ENCODE measurements around the gene WWOX. TPM values are rescaled to one million over a fixed set of nuclear protein-coding genes. Genes with fewer than 3 reads are reported as not detected.

WWOX gene
- total and polyA plus RNA-seq, 2 of the 4 experiments (the other 2 are of a cell fraction), result 2.7 to 5.4 TPM

DNA sequence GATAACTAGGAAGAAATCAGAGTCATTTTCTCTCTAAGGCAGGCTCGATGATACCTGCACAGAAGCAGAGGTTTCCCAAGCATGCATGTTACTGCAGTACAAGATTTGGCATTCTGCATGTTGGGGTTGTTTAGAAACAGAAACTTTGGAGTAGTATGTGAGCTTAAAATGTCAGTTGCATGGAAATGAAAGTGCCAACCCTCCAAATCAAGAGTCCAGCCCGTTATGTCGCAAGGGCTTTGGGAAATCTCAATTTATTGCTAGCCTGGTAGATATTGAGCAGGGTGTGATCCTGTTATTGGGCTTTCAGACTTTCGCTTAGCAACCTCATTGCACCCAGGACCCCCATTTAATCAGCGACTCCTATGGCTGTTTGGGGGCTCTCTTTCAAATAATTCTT, 1010.3 kb downstream of the WWOX start:
- dilution Hi-C loops (cut with HindIII; ENCODE audit: low sequenced_read_pairs, unreplicated experiment) (no loop called here), in situ Hi-C loops (cut with MboI; ENCODE audit: low sequenced_read_pairs) (no loop called here), intact Hi-C loops (cut with micrococcal nuclease) (no loop called here)
- Histone ChIP-seq H3K56ac (ENCODE audit: extremely low read depth, insufficient read depth, low read length) (no peak overlapping the region), H3K27ac (ENCODE audit: insufficient read depth, low read length) (no peak overlapping the region), H2BK120ac (ENCODE audit: low read depth, low read length) (no peak overlapping the region), H3K9ac (ENCODE audit: low read depth, low read length) (no peak overlapping the region), H3K18ac (ENCODE audit: low read depth, low read length) (no peak overlapping the region), H3K36me3 (ENCODE audit: control insufficient read depth, insufficient read depth, low read length) (no peaks in the 10 kb centered on the region), H2BK20ac (ENCODE audit: low read depth, low read length) (no peak overlapping the region), H3K9me3 (ENCODE audit: control insufficient read depth, insufficient read depth, low read length) (peaks cover 37% of the 10 kb centered on the region), H3K23ac (ENCODE audit: low read depth, low read length) (no peak overlapping the region), H3K27me3 (ENCODE audit: control insufficient read depth, insufficient read depth, low read length) (no peaks in the 10 kb centered on the region), H2AK5ac (ENCODE audit: low read depth, low read length) (no peak overlapping the region), H2AK9ac (replicated peaks; ENCODE audit: low read depth, low read length, poor library complexity) (no peak overlapping the region), H2AFZ (replicated peaks; ENCODE audit: low read length, poor library complexity) (no peak overlapping the region), H3K14ac (replicated peaks; ENCODE audit: low read depth, low read length) (no peak overlapping the region), H4K8ac (ENCODE audit: low read depth in 2 of 2, low read length in 2 of 2) (no peak overlapping the region), H3K9me1 (ENCODE audit: insufficient read depth, low read length) (no peaks in the 10 kb centered on the region), H3K4me2 (ENCODE audit: low read depth, low read length) (no peak overlapping the region), H3K4ac (ENCODE audit: low read depth, low read length) (no peak overlapping the region), H3K4me1 (ENCODE audit: control insufficient read depth, insufficient read depth, low read length) (no peaks in the 10 kb centered on the region), H2BK5ac (ENCODE audit: low read depth, low read length, poor library complexity, severe bottlenecking) (no peak overlapping the region), H4K91ac (ENCODE audit: insufficient read depth, low read depth, low read length) (no peak overlapping the region), H4K20me1 (ENCODE audit: insufficient read depth, low read length) (no peaks in the 10 kb centered on the region), H3K79me1 (ENCODE audit: low read depth in 1 of 2, low read length in 2 of 2) (no peaks in the 10 kb centered on the region), H3K4me3 (ENCODE audit: insufficient read depth, low read depth, low read length) (no peak overlapping the region), H2BK15ac (ENCODE audit: low read depth, low read length) (no peak overlapping the region), H4K5ac (ENCODE audit: low read depth, low read length) (no peak overlapping the region)
- ChIA-PET CTCF (no interaction called here), POLR2A (ENCODE audit: unreplicated experiment) (no interaction called here)
- no TSS peak for BruUV-seq (replicated peaks)
- ATAC-seq (ENCODE audit: low read depth) (no peak), DNase-seq (no peak)
- TF ChIP-seq, protein P1, sequence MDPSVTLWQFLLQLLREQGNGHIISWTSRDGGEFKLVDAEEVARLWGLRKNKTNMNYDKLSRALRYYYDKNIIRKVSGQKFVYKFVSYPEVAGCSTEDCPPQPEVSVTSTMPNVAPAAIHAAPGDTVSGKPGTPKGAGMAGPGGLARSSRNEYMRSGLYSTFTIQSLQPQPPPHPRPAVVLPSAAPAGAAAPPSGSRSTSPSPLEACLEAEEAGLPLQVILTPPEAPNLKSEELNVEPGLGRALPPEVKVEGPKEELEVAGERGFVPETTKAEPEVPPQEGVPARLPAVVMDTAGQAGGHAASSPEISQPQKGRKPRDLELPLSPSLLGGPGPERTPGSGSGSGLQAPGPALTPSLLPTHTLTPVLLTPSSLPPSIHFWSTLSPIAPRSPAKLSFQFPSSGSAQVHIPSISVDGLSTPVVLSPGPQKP (IDR thresholded peaks at IDR 0.05; ENCODE audit: borderline replicate concordance, low read depth, low read length), result no peak
- TF ChIP-seq, protein P2, sequence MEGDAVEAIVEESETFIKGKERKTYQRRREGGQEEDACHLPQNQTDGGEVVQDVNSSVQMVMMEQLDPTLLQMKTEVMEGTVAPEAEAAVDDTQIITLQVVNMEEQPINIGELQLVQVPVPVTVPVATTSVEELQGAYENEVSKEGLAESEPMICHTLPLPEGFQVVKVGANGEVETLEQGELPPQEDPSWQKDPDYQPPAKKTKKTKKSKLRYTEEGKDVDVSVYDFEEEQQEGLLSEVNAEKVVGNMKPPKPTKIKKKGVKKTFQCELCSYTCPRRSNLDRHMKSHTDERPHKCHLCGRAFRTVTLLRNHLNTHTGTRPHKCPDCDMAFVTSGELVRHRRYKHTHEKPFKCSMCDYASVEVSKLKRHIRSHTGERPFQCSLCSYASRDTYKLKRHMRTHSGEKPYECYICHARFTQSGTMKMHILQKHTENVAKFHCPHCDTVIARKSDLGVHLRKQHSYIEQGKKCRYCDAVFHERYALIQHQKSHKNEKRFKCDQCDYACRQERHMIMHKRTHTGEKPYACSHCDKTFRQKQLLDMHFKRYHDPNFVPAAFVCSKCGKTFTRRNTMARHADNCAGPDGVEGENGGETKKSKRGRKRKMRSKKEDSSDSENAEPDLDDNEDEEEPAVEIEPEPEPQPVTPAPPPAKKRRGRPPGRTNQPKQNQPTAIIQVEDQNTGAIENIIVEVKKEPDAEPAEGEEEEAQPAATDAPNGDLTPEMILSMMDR (conservative IDR thresholded peaks at IDR 0.05; ENCODE audit: low read depth, low read length), result no peak
- no peak for TF ChIP-seq MXI1 (IDR thresholded peaks at IDR 0.05; ENCODE audit: borderline replicate concordance, low read depth, low read length)
- TF ChIP-seq RFX5 (IDR thresholded peaks at IDR 0.05; ENCODE audit: low read depth, low read length), result no peak
- no CpG with 5 or more reads among the region's 5 CpGs for WGBS, 2 experiments (ENCODE audit: extremely low coverage in 2 of 2, insufficient read length in 1 of 2)
